GM18498 (cell line): ENCODE measurements around the gene PRG2.
"Not testable (repeated sequence)": the region's sequence is repeated elsewhere in the genome, so short reads cannot be mapped to it uniquely, and the experiment has no call there.

ENCODE experiments used
- ATAC-seq: cut with Tn5 transposase; IDR thresholded peaks from one replicate; pipeline ENCODE4 v1.9.1; 2021; ENCODE audit warnings: mild to moderate bottlenecking, moderate library complexity; ENCODE audit not compliant: unreplicated experiment

The PRG2 gene

GRCh38 chr11:57421066-57421465 is 30.6 kb upstream of the PRG2 start:
- no peak for ATAC-seq

GRCh38 chr11:57419146-57419545 is 28.7 kb upstream of the PRG2 start:
- ATAC-seq: no peak

- no peak for ATAC-seq
These were observed 27.7 kb upstream of the PRG2 start for GRCh38 chr11:57418131-57418530.

GRCh38 chr11:57417056-57417455 is 26.6 kb upstream of the PRG2 start:
- no peak for ATAC-seq

- ATAC-seq: no peak
These were observed 26.0 kb upstream of the PRG2 start for GRCh38 chr11:57416436-57416835.

GRCh38 chr11:57414612-57415212 is 24.3 kb upstream of the PRG2 start:
- no peak for ATAC-seq

- ATAC-seq: no peak
These were observed 23.2 kb upstream of the PRG2 start for GRCh38 chr11:57413681-57414080.

GRCh38 chr11:57410287-57410686 is 19.8 kb upstream of the PRG2 start:
- ATAC-seq: no peak

GRCh38 chr11:57409321-57410100 is 19.1 kb upstream of the PRG2 start:
- no peak for ATAC-seq

- ATAC-seq: no peak
These were observed 18.3 kb upstream of the PRG2 start for GRCh38 chr11:57408771-57409170.

- no peak for ATAC-seq
These were observed 17.6 kb upstream of the PRG2 start for GRCh38 chr11:57407941-57408475.

GRCh38 chr11:57407010-57407920 is 16.8 kb upstream of the PRG2 start:
- ATAC-seq: no peak

- ATAC-seq: peak; percentile 81
These were observed 16.0 kb upstream of the PRG2 start for GRCh38 chr11:57406337-57406904.

- no peak for ATAC-seq
These were observed 14.9 kb upstream of the PRG2 start for GRCh38 chr11:57405271-57405860.

- no peak for ATAC-seq
These were observed 13.3 kb upstream of the PRG2 start for GRCh38 chr11:57403802-57404147.

GRCh38 chr11:57403003-57403801 is 12.8 kb upstream of the PRG2 start:
- not testable (repeated sequence) for ATAC-seq

GRCh38 chr11:57402188-57403002 is 11.9 kb upstream of the PRG2 start:
- no peak for ATAC-seq

- no peak for ATAC-seq
These were observed 9.6 kb upstream of the PRG2 start for GRCh38 chr11:57399972-57400578.

GRCh38 chr11:57399221-57399620 is 8.8 kb upstream of the PRG2 start:
- no peak for ATAC-seq
